Liver (tissue), 3 donors: ENCODE measurements around the gene CDH23.

Experiments
- RAD21 ChIP-seq, 2 donors: IDR thresholded peaks; 2 replicates each; pipeline ENCODE4 v1.6.1; 2016; ENCODE audit warnings: antibody characterized with exemption in 2 of 2, mild to moderate bottlenecking in 2 of 2
- SP1 ChIP-seq: IDR thresholded peaks from 2 replicates; pipeline ENCODE4 v1.6.1; 2018; ENCODE audit warnings: antibody characterized with exemption, mild to moderate bottlenecking
- TF ChIP-seq, protein P1 (sequence below): fragments of 150-350 bp; IDR thresholded peaks from 2 replicates; pipeline ENCODE4 v1.5.1; 2017; ENCODE audit warnings: improper control_type of control experiment, low read depth, low read length; ENCODE audit not compliant: missing input control
- TF ChIP-seq, protein P2 (sequence below): IDR thresholded peaks from 2 replicates; pipeline ENCODE4 v1.6.1; 2016; ENCODE audit warnings: antibody characterized with exemption
- donor health status: healthy.
- donor health status: healthy.

DNA sequence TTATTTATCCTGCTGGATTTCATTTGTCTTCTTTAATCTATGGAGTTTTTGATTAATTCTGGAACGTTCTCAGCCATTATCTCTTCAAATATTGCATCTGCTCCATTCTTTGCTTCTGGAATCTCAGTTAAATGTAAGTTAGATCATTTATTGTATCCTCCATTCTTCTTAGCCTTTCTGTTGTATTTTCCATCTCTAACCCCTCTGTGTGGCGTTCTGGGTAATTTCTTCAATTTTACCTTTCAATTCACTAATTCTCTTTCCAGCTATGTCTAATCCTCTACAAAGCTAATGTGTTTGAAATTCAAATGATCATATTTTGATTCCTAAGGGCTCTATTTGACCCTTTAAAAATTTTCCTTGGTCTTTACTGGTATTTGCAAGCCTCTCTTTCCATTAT lies 92.4 kb downstream of the CDH23 start:
- TF ChIP-seq, protein P1, sequence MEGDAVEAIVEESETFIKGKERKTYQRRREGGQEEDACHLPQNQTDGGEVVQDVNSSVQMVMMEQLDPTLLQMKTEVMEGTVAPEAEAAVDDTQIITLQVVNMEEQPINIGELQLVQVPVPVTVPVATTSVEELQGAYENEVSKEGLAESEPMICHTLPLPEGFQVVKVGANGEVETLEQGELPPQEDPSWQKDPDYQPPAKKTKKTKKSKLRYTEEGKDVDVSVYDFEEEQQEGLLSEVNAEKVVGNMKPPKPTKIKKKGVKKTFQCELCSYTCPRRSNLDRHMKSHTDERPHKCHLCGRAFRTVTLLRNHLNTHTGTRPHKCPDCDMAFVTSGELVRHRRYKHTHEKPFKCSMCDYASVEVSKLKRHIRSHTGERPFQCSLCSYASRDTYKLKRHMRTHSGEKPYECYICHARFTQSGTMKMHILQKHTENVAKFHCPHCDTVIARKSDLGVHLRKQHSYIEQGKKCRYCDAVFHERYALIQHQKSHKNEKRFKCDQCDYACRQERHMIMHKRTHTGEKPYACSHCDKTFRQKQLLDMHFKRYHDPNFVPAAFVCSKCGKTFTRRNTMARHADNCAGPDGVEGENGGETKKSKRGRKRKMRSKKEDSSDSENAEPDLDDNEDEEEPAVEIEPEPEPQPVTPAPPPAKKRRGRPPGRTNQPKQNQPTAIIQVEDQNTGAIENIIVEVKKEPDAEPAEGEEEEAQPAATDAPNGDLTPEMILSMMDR = no peak
- TF ChIP-seq RAD21 (IDR thresholded peaks at IDR 0.05) (no peak), SP1 (no peak)
- TF ChIP-seq, protein P2, sequence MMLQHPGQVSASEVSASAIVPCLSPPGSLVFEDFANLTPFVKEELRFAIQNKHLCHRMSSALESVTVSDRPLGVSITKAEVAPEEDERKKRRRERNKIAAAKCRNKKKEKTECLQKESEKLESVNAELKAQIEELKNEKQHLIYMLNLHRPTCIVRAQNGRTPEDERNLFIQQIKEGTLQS = no peak
